Prostate gland (tissue), 2 donors: ENCODE measurements around the gene TAS2R31. TPM values are rescaled to one million over a fixed set of nuclear protein-coding genes. Genes with fewer than 3 reads are reported as not detected.

Source experiments
- DNase-seq: peaks from one replicate; pipeline ENCODE4 v3.0.0-alpha.2; 2019; ENCODE audit warnings: low spot score
- H3K27ac ChIP-seq, 2 donors: fragments of 200-600 bp; sonication (generic); 2 replicates each; pipeline ENCODE4 v1.5.1; 2017 to 2019
- H3K27me3 ChIP-seq: fragments of 200-600 bp; sonication (generic); replicated peaks from 2 replicates; pipeline ENCODE4 v1.5.1; 2019; ENCODE audit not compliant: insufficient read depth
- H3K36me3 ChIP-seq, 2 donors: fragments of 200-600 bp; sonication (generic); 1 replicate in 1 of 2; 2 replicates in 1 of 2; pipeline versions ENCODE4 v1.5.1 to v1.8.1; 2017 to 2019
- H3K4me1 ChIP-seq: fragments of 200-600 bp; sonication (generic); replicated peaks from 2 replicates; pipeline ENCODE4 v1.5.1; 2019
- H3K4me3 ChIP-seq, 2 donors: fragments of 200-600 bp; sonication (generic); 2 replicates each; pipeline ENCODE4 v1.5.1; 2017 to 2019
- H3K9me3 ChIP-seq: fragments of 200-600 bp; sonication (generic); 2 replicates; pipeline ENCODE4 v1.5.1; 2017
- POLR2A ChIP-seq: fragments of 450-650 bp; IDR thresholded peaks from one replicate; pipeline ENCODE4 v1.6.1; 2016; ENCODE audit warnings: antibody characterized with exemption, mild to moderate bottlenecking
- POLR2AphosphoS5 ChIP-seq: sonication (generic); formaldehyde crosslinking; IDR thresholded peaks from one replicate; pipeline ENCODE4 v1.6.1; 2017; ENCODE audit warnings: antibody characterized with exemption
- WGBS: methylation state at CpG from one replicate; pipeline ENCODE4 v1.1.5; 2018; 5-methylcytosine and 5-hydroxymethylcytosine counted together
- intact Hi-C: fragments of 100-400 bp; cut with DNase I; formaldehyde crosslinking; loops from one replicate; pipeline ENCODE4 v1.14.2; 2022
- total RNA-seq, 2 donors: library from RNA; depleted of rRNA; stranded (reverse); fragments of >200 nt; gene quantifications; one replicate each; pipeline ENCODE4 v1.1.0, GENCODE V29; 2016
- TF ChIP-seq, protein P1 (sequence below), 4 experiments: fragments of 200-600 bp in 2 of 4; fragments of 450-650 bp in 2 of 4; sonication (generic) in 2 of 4; IDR thresholded peaks; 1 replicate in 3 of 4; 2 replicates in 1 of 4; pipeline ENCODE4 v1.5.1; 2016 to 2019; ENCODE audit warnings: antibody characterized with exemption in 4 of 4, mild to moderate bottlenecking in 2 of 4, moderate library complexity in 2 of 4

Gene TAS2R31
- total RNA-seq, 2 donors from 2014 or later: 0.59 to 5.1 TPM

DNA sequence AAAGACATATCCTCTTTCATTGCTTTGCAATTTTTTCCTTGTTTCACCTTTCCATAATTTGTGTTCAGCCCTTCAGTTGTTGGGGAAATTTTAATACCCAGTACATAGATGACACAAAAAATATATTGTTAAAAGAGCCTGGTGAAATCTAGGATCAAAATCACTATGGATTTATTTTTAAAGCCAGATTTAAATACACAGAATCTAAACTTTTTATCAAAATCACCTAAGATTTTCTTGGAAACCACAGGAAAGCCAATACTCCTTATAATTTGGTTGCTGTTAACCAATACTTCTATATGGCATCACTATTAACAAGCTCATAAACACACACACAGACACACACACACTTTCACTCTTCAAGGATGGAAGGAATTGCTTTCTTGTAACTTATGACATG lies 33.0 kb downstream of the TAS2R31 start, which contains the start of gene TAS2R20:
Gene TAS2R20, minus strand, starts transcription at position 101 of the 400 bp plus-strand sequence. CDS start 429 bp downstream, outside the sequence.
- Histone ChIP-seq H3K27me3 (no peaks in the 10 kb centered on the region), H3K4me1 (no peaks in the 10 kb centered on the region), H3K4me3 (no peak within 1 kb of the TSS), H3K9me3 (no peaks in the 10 kb centered on the region), H3K27ac (no peak within 1 kb of the TSS), H3K36me3 (no peaks in the 10 kb centered on the region)
- TF ChIP-seq POLR2AphosphoS5: no peak
- TF ChIP-seq POLR2A: no peak
- TF ChIP-seq, protein P1, sequence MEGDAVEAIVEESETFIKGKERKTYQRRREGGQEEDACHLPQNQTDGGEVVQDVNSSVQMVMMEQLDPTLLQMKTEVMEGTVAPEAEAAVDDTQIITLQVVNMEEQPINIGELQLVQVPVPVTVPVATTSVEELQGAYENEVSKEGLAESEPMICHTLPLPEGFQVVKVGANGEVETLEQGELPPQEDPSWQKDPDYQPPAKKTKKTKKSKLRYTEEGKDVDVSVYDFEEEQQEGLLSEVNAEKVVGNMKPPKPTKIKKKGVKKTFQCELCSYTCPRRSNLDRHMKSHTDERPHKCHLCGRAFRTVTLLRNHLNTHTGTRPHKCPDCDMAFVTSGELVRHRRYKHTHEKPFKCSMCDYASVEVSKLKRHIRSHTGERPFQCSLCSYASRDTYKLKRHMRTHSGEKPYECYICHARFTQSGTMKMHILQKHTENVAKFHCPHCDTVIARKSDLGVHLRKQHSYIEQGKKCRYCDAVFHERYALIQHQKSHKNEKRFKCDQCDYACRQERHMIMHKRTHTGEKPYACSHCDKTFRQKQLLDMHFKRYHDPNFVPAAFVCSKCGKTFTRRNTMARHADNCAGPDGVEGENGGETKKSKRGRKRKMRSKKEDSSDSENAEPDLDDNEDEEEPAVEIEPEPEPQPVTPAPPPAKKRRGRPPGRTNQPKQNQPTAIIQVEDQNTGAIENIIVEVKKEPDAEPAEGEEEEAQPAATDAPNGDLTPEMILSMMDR (IDR thresholded peaks at IDR 0.05): no peak
- no peak for DNase-seq
- intact Hi-C loops: no loop called here

DNA sequence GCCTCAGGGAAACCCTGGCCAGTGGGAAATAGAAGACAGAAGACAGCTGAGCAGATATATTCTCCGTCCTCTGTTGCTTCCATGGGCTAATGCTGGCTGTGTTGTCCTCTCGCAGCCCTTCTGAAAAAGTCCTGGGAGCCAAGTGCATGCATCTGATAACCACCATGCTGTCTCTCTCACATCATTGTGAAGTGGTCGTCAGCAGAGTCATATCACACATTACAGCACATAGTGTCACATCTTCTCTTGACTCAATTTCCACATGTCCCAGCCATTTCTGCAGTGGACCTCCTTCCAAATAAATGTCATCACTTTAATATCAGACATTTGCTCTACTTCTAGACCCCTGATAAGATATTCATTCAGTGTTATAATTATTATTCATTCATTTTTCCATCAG lies 36.9 kb downstream of the TAS2R31 start:
- no peaks in the 10 kb centered on the region for H3K36me3 ChIP-seq
- 95% methylated on average over 3 of the region's 3 CpGs for WGBS
- no peak for TF ChIP-seq POLR2AphosphoS5
- TF ChIP-seq, protein P1 (IDR thresholded peaks at IDR 0.05): no peak
- no peak for TF ChIP-seq POLR2A
- H3K27me3 ChIP-seq: no peaks in the 10 kb centered on the region
- H3K4me3 ChIP-seq: no peak overlapping the region
- no peaks in the 10 kb centered on the region for H3K9me3 ChIP-seq
- no peaks in the 10 kb centered on the region for H3K4me1 ChIP-seq
- DNase-seq: no peak
- intact Hi-C loops: no loop called here
- no peak overlapping the region for H3K27ac ChIP-seq

DNA sequence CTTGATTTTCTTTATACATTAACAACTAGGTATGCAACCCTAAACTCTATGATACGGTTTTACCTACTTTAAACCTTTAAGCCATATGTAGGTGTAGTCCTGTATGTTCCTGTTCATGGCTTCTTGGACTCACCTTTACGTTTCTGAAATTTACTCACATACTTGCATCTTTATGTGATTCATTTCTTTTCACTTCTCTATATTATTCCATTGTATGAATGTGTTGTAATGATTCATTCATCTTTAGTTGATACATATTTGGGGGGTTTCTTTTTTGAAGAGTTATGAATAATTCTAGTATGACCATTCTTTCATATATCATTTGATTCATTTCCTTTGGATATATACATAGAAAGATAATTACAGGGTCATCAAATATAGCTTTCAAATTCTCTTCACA lies 42.1 kb downstream of the TAS2R31 start:
- Histone ChIP-seq H3K36me3 (no peaks in the 10 kb centered on the region), H3K27me3 (no peaks in the 10 kb centered on the region), H3K4me3 (no peak overlapping the region), H3K4me1 (no peaks in the 10 kb centered on the region), H3K9me3 (no peaks in the 10 kb centered on the region), H3K27ac (no peak overlapping the region)
- intact Hi-C loops: no loop called here
- 99% methylated on average over 2 of the region's 2 CpGs for WGBS
- TF ChIP-seq POLR2A (no peak), POLR2AphosphoS5 (no peak)
- TF ChIP-seq, protein P1 (IDR thresholded peaks at IDR 0.05): no peak
- DNase-seq: no peak

DNA sequence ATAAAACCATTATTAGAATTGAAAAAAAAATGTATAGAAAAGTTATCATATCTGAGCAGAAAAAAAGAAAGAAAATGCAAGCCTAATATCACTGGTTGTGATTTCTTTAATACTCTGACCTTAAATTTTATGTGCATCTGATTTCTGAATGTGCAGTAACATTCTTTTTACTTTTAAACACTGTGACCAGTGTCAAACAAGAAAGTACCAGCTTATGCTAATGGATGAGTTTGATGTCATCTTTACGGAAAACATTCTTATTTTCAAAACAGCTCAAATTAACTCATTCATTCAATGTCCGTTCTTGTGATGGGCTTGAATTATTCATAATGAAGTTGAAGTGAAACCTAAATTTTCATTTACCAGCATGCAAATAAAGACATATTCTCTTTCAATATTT lies 44.4 kb downstream of the TAS2R31 start, which contains the start of gene TAS2R50:
Gene TAS2R50, minus strand, starts transcription at position 101 of the 400 bp plus-strand sequence. Its CDS starts 52 bp downstream, at position 49.
- 49% methylated on average over 2 of the region's 2 CpGs for WGBS
- Histone ChIP-seq H3K4me1 (no peaks in the 10 kb centered on the region), H3K4me3 (no peak within 1 kb of the TSS), H3K27me3 (no peaks in the 10 kb centered on the region), H3K9me3 (no peaks in the 10 kb centered on the region), H3K27ac (no peak within 1 kb of the TSS), H3K36me3 (no peaks in the 10 kb centered on the region)
- TF ChIP-seq POLR2AphosphoS5: no peak
- intact Hi-C loops: no loop called here
- no peak for DNase-seq

DNA sequence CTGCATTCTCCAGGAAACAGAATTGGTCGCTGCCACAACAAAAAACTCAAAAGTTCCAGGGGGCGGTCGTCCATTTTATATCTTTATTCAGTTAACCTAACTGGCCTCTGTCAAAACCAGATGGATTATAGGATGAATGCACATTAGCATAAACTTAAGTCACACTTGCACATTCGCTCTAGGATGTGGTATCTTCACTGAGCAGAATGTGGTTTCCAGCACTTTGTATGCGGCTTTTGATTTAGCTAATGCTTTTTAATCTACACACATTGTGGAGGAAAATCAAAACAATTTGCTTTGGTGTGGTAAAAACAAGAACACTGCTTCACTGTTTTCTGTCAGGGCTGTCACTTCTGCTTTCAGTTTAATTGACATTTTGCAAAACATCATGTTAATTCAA lies 49.0 kb downstream of the TAS2R31 start:
- intact Hi-C loops: no loop called here
- WGBS: 95% methylated on average over 5 of the region's 5 CpGs
- no peaks in the 10 kb centered on the region for H3K4me1 ChIP-seq
- no peak overlapping the region for H3K4me3 ChIP-seq
- no peaks in the 10 kb centered on the region for H3K36me3 ChIP-seq
- no peak overlapping the region for H3K27ac ChIP-seq
- H3K27me3 ChIP-seq: no peaks in the 10 kb centered on the region
- DNase-seq: no peak
- no peaks in the 10 kb centered on the region for H3K9me3 ChIP-seq
- TF ChIP-seq POLR2AphosphoS5 (no peak), POLR2A (no peak)
- TF ChIP-seq, protein P1 (IDR thresholded peaks at IDR 0.05): no peak

Other genes starting within 250 kb of the TAS2R31 start
- gene TAS2R7, start 228.8 kb downstream of the TAS2R31 start, total RNA-seq: not detected
- gene TAS2R8, start 224.1 kb downstream of the TAS2R31 start, total RNA-seq: not detected
- gene TAS2R9, start 221.2 kb downstream of the TAS2R31 start, total RNA-seq: not detected
- gene TAS2R10, start 205.0 kb downstream of the TAS2R31 start, total RNA-seq: under 1 TPM in 1 of 2 donors, not detected in 1; 0.41 TPM
- gene PRR4, start 181.9 kb downstream of the TAS2R31 start, total RNA-seq: 10 to 100 TPM in 1 of 2 donors, 1 to 10 TPM in 1; 7.9 to 66.9 TPM
- 10 to 100 TPM in 1 of 2 donors, 1 to 10 TPM in 1; 5.3 to 64.4 TPM for gene PRH1, start 147.2 kb downstream of the TAS2R31 start, total RNA-seq
- 1 to 10 TPM; 1.1 to 1.4 TPM for gene TAS2R13, start 121.8 kb downstream of the TAS2R31 start, total RNA-seq
- 1 to 10 TPM in 1 of 2 donors, not detected in 1; 1.8 TPM for gene PRH2, start 102.2 kb downstream of the TAS2R31 start, total RNA-seq
- 1 to 10 TPM; 2.1 to 3.7 TPM for gene TAS2R14, start 92.1 kb downstream of the TAS2R31 start, total RNA-seq
- 1 to 10 TPM in 1 of 2 donors, not detected in 1; 2.7 TPM for gene TAS2R50, start 44.5 kb downstream of the TAS2R31 start, total RNA-seq
- gene TAS2R20, start 33.1 kb downstream of the TAS2R31 start, total RNA-seq: 1 to 10 TPM; 1.2 to 3.6 TPM
- gene TAS2R19, start 8.8 kb downstream of the TAS2R31 start, total RNA-seq: 1 to 10 TPM; 1.2 to 6.1 TPM
- gene TAS2R46, start 30.9 kb upstream of the TAS2R31 start, total RNA-seq: 1 to 10 TPM; 1.9 to 2.0 TPM
- gene TAS2R43, start 60.9 kb upstream of the TAS2R31 start, total RNA-seq: 1 to 10 TPM in 1 of 2 donors, under 1 TPM in 1; 0.36 to 3.6 TPM
- 1 to 10 TPM; 1.5 to 3.7 TPM for gene TAS2R30, start 103.2 kb upstream of the TAS2R31 start, total RNA-seq
- 10 to 100 TPM in 1 of 2 donors, 1 to 10 TPM in 1; 9.8 to 10.8 TPM for gene SMIM10L1, start 139.8 kb upstream of the TAS2R31 start, total RNA-seq
- not detected for gene TAS2R42, start 155.5 kb upstream of the TAS2R31 start, total RNA-seq
- gene PRB3, start 238.3 kb upstream of the TAS2R31 start, total RNA-seq: not detected